ENCODE data around the gene VPS13A.

VPS13A gene

GRCh38 chr9:77417566-77417965 lies 240.2 kb downstream of the VPS13A start:
- TF ChIP-seq, protein P1, sequence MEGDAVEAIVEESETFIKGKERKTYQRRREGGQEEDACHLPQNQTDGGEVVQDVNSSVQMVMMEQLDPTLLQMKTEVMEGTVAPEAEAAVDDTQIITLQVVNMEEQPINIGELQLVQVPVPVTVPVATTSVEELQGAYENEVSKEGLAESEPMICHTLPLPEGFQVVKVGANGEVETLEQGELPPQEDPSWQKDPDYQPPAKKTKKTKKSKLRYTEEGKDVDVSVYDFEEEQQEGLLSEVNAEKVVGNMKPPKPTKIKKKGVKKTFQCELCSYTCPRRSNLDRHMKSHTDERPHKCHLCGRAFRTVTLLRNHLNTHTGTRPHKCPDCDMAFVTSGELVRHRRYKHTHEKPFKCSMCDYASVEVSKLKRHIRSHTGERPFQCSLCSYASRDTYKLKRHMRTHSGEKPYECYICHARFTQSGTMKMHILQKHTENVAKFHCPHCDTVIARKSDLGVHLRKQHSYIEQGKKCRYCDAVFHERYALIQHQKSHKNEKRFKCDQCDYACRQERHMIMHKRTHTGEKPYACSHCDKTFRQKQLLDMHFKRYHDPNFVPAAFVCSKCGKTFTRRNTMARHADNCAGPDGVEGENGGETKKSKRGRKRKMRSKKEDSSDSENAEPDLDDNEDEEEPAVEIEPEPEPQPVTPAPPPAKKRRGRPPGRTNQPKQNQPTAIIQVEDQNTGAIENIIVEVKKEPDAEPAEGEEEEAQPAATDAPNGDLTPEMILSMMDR (IDR thresholded peaks at IDR 0.05; ENCODE audit: low read depth, low read length) = no peak
- Histone ChIP-seq H3K36me3 (0 out of 2 replicates have a peak, but pooled peaks cover 4% of the 10 kb centered on the region), H3K27me3 (no peaks in the 10 kb centered on the region), H3K4me3 (ENCODE audit: low read depth, low read length) (no peak overlapping the region), H3K4me1 (no peaks in the 10 kb centered on the region), H3K9me3 (no peaks in the 10 kb centered on the region)
- DNase-seq = no peak

DNA sequence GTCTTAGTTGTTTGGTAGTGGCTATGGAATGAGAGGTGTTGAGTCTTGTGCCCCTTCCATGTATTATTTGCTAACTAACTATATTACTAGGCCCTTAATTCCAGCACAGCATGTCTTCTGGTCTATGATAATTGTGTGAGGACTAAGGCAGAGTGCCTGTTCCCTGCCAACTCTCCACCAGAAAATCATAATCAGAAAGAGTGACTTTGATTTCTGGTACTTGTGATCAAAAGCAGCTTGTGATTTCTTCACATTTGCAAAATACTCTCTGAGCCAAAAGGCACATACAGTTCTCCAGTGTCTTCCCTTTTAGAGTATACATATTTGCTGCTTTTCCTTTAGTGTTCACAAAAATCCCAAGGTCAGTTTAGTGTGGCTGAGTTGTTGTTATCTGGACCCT lies 240.9 kb downstream of the VPS13A start:
- Histone ChIP-seq H3K36me3 (0 out of 2 replicates have a peak, but pooled peaks cover 4% of the 10 kb centered on the region), H3K27me3 (no peaks in the 10 kb centered on the region), H3K9me3 (no peaks in the 10 kb centered on the region), H3K4me3 (ENCODE audit: low read depth, low read length) (no peak overlapping the region), H3K4me1 (no peaks in the 10 kb centered on the region)
- TF ChIP-seq, protein P1 (IDR thresholded peaks at IDR 0.05; ENCODE audit: low read depth, low read length) = no peak
- no peak for DNase-seq

GRCh38 chr9:77420641-77421040 lies 243.3 kb downstream of the VPS13A start:
- Histone ChIP-seq H3K4me3 (ENCODE audit: low read depth, low read length) (no peak overlapping the region), H3K36me3 (0 out of 2 replicates have a peak, but pooled peaks cover 1% of the 10 kb centered on the region), H3K9me3 (no peaks in the 10 kb centered on the region), H3K27me3 (no peaks in the 10 kb centered on the region), H3K4me1 (no peaks in the 10 kb centered on the region)
- DNase-seq = no peak
- TF ChIP-seq, protein P1 (IDR thresholded peaks at IDR 0.05; ENCODE audit: low read depth, low read length) = no peak

DNA sequence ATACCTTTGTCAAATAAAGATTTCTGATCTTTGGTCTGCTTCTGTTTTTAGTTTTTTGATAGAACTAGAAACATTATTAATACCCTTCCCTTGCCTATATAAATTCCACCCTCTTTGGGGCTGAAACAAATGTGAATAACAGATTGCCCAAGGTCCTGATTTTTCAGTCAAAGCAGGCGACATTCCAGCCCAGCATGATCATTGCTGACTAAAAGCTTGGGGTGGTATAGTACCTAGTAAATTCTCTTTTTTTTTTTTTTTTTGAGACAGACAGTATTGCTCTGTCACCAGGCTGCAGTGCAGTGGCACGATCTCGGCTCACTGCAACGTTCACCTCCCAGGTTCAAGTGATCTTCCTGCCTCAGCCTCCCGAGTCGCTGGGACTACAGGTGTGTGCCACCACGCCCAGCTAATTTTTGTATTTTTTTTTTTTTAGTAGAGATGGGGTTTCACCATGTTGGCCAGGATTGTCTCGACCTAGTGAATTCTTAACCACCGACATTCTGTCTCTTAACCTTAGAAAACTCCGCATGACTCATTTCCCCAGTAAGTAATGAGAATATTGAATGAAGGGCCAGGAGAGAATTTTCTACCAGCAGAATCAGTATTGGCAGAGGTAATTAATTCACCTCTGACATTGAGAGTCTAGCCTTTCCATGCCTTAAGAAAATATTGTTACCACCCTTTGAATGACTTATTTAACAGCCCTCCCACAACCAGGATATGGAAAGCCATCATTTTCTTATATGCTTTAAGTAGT lies 244.4 kb downstream of the VPS13A start:
- peaks cover 3% of the 10 kb centered on the region; the same call in 1 of the 2 replicates for H3K4me1 ChIP-seq
- H3K36me3 ChIP-seq = no peaks in the 10 kb centered on the region
- no peaks in the 10 kb centered on the region for H3K27me3 ChIP-seq
- TF ChIP-seq, protein P1 (IDR thresholded peaks at IDR 0.05; ENCODE audit: low read depth, low read length) = no peak
- DNase-seq = no peak
- no peak overlapping the region for H3K4me3 ChIP-seq (ENCODE audit: low read depth, low read length)
- H3K9me3 ChIP-seq = no peaks in the 10 kb centered on the region

DNA sequence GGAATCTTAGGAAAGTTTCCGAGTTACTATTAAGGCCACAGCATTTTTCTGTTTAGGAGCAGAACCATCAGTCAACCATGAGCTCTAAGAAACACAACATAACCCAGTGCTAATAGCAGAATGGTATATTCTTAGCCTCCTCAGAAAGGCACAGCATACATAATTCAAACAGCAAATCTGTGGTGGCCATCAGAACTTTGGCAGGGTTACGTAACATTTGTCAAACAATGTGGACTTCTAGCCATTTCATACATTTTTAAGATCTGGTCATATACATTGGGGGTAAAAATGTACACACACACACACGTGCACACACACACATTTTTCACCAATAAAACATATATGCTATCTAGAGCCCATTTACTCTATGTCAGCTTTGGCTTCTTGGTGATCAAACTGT lies 245.6 kb downstream of the VPS13A start:
- Histone ChIP-seq H3K4me1 (peaks cover 5% of the 10 kb centered on the region; the same call in 1 of the 2 replicates), H3K4me3 (ENCODE audit: low read depth, low read length) (no peak overlapping the region), H3K9me3 (no peaks in the 10 kb centered on the region), H3K36me3 (no peaks in the 10 kb centered on the region), H3K27me3 (no peaks in the 10 kb centered on the region)
- TF ChIP-seq, protein P1 (IDR thresholded peaks at IDR 0.05; ENCODE audit: low read depth, low read length) = no peak
- no peak for DNase-seq

DNA sequence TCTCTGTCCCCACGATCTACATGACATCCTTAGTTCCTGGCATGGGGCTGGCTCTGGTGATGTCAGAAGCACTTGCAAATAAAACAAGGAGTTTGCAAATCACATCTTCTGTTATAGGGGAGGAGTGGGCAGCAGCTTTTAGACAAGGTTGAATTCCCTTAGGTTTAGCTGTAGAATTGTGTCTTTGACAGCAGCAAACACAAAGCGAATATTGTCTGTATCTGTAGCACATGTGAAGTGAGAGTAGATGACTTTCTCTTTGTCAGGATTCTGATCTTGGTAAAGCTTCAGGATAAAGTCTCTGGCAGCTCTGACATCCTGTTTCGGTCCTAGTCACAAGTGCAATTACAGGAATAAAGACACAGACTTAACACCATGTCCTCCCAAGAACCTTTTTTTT lies 246.5 kb downstream of the VPS13A start:
- DNase-seq = no peak
- Histone ChIP-seq H3K4me1 (peaks cover 5% of the 10 kb centered on the region; the same call in 1 of the 2 replicates), H3K4me3 (ENCODE audit: low read depth, low read length) (no peak overlapping the region), H3K36me3 (no peaks in the 10 kb centered on the region), H3K27me3 (no peaks in the 10 kb centered on the region), H3K9me3 (no peaks in the 10 kb centered on the region)
- TF ChIP-seq, protein P1 (IDR thresholded peaks at IDR 0.05; ENCODE audit: low read depth, low read length) = no peak
